Measurements from ENCODE around the gene FBXW4. TPM values are rescaled to one million over a fixed set of nuclear protein-coding genes. Genes with fewer than 3 reads are reported as not detected.

FBXW4 gene
- total RNA-seq, 1 donor from 2014 or later = 108 TPM

GRCh38 chr10:101561068-101561915 lies 133.7 kb downstream of the FBXW4 start:
- no peak for DNase-seq (ENCODE audit: low spot score)

More at GRCh38 chr10:101561068-101561915, 133.7 kb downstream of the FBXW4 start:
- intact Hi-C loops (cut with DNase I) = loop anchor here (10.0 kb wide), 1 partner anchor 286 kb away; no protein-coding TSS in a partner anchor

Small RNAs within 50 kb of the gene (microRNA-seq; reads per million reads assigned to microRNA genes)
- gene MIR3158-1 = not detected
- gene MIR3158-2 = not detected

Other genes with a start within 250 kb of the FBXW4 start
- gene POLL, start 106.9 kb downstream of the FBXW4 start, total RNA-seq = 18.8 TPM
- 17.5 TPM for gene DPCD, start 106.8 kb downstream of the FBXW4 start, total RNA-seq
- not detected for gene FGF8, start 80.9 kb upstream of the FBXW4 start, total RNA-seq
- 8.9 TPM for gene NPM3, start 88.3 kb upstream of the FBXW4 start, total RNA-seq
- 77.6 TPM for gene OGA, start 123.3 kb upstream of the FBXW4 start, total RNA-seq
- gene KCNIP2, start 148.6 kb upstream of the FBXW4 start, total RNA-seq = 14.9 TPM